SH-SY5Y (cell line): ENCODE results near the gene COL26A1.

ENCODE experiments used
- GATA2 ChIP-seq: IDR thresholded peaks from 2 replicates; pipeline ENCODE4 v1.6.1; 2011; ENCODE audit warnings: mild to moderate bottlenecking, low read depth, low read length
- GATA3 ChIP-seq: IDR thresholded peaks from 2 replicates; pipeline ENCODE4 v1.6.1; 2011; ENCODE audit warnings: low read depth, mild to moderate bottlenecking, low read length, moderate library complexity

GRCh38 chr7:101333912-101334311 is 28.8 kb upstream of the COL26A1 start:
- TF ChIP-seq GATA3 (no peak), GATA2 (no peak)
